Uterus (tissue), 2 donors: ENCODE measurements around the gene BRAT1.

ENCODE experiments used
- CTCF ChIP-seq, 4 experiments: fragments of 200-600 bp in 2 of 4; fragments of 450-650 bp in 2 of 4; sonication (generic) in 2 of 4; IDR thresholded peaks; one replicate each; pipeline ENCODE4 v1.5.1; 2016 to 2019; ENCODE audit warnings: antibody characterized with exemption in 4 of 4, mild to moderate bottlenecking in 2 of 4, moderate library complexity in 1 of 4
- POLR2A ChIP-seq, 2 donors: fragments of 450-650 bp; IDR thresholded peaks; one replicate each; pipeline ENCODE4 v1.6.1; 2016; ENCODE audit warnings: antibody characterized with exemption in 2 of 2, mild to moderate bottlenecking in 1 of 2, moderate library complexity in 1 of 2

GRCh38 chr7:2492038-2492437, 63.3 kb downstream of the BRAT1 start:
- TF ChIP-seq CTCF (IDR thresholded peaks at IDR 0.05) (no peak), POLR2A (IDR thresholded peaks at IDR 0.05) (no peak)
